ENCODE results near the gene SPECC1.
"Not testable (repeated sequence)": the region's sequence is repeated elsewhere in the genome, so short reads cannot be mapped to it uniquely, and the experiment has no call there.

Gene SPECC1

DNA sequence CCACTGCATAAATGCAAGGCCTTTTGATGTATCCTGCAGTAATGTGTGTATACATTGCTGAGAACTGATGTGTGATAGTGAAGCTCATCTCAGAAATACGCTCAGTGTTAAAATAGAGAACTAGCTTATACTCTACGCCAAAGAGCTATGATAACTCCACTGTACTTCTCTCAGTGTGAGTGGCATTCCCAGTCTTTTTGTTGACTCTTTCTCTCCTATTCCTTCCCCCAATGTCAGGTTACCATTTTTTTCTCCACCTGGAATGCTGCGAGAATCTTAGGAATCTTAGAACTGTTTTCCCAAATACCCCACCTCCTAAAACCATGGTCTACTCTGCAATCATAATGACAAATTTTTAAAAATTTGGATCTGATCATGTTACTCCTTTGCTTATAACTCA, 342.2 kb downstream of the SPECC1 start:
- not testable (repeated sequence) for DNase-seq

DNA sequence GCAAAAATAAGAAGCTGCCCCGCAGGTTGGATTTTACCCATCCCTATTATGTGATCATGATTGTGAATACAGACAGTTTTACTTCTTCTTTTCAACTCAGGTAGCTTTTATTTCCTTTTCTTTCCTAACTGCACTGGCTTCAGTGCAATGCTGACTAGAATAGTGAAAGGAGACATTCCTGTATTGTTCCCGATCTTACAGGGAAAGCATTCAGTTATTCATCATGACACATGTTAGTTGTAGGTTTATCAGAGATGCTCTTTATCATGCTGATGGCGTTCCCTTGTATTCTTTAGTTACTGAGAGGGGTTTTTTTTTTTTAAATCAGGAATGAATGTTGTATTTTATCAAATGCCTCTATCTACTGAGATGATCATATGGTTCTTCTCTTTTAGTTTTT, 343.4 kb downstream of the SPECC1 start:
- DNase-seq, result not testable (repeated sequence)

DNA sequence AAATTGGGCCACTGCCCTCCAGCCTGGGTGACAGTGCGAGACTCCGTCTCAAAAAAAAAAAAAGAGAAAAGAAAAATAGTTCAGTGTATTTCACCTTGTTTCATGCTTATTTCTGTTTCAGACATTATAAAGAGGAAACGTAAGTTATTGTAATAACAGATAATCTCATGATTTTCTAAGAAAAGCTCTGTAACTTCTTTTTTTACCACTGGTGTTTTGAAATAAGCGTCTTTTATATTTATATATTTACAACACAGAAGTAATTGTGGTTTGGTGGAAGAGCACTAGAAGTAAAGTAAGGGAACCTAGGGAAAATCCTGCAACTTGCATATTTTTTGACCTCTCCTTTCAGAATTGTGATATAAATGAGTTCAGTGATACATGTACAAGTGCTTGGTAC, 354.7 kb downstream of the SPECC1 start:
- DNase-seq, result not testable (repeated sequence)

All from NCI-H2029 treated with DMSO at 0.1 percent for 48 hours (cell line).